NOMO-1 treated with dmso at 0.1 percent for 144 hours (cell line): ENCODE results near the gene CELSR2.
"Not testable (repeated sequence)": the region's sequence is repeated elsewhere in the genome, so short reads cannot be mapped to it uniquely, and the experiment has no call there.

Source experiments
- DNase-seq: peaks from one replicate; lab custom pipeline; 2025; ENCODE audit not compliant: unreplicated experiment; lab: John Stamatoyannopoulos, UW

Gene CELSR2

DNA sequence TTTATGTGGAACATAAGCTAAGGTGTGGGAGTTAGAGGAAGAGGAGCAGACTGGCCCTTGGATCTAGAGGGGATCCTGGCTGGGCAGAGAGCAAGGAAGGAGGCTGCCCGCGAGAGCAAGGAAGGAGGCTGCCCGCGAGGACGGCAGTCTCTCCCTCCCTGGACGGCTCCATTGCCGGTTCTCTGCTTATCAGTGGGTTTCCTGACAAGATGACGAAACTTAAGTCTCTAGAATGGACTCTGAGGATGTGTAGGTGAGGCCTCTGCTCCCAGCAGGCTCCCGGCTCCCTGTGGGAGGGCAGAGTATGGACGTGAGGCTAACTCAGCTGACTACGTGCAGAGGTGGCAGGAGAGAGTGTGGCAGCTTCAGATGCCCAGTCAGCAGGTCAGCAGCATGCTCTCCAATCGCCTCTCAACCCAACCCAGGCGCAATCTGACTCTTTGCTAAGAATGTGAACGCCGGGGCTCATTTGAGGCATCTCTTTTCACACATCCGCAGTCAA lies 51.4 kb downstream of the CELSR2 start:
- DNase-seq = no peak

- DNase-seq = no peak
These were observed 52.5 kb downstream of the CELSR2 start for GRCh38 chr1:109301874-109302273.

GRCh38 chr1:109304226-109304920 lies 55.0 kb downstream of the CELSR2 start:
- no peak for DNase-seq

- not testable (repeated sequence) for DNase-seq
These were observed 56.7 kb downstream of the CELSR2 start for GRCh38 chr1:109305991-109306390.

GRCh38 chr1:109306832-109307273 lies 57.5 kb downstream of the CELSR2 start, which contains the start of gene MYBPHL:
Gene MYBPHL (minus strand): TSS chr1:109307011. CDS start chr1:109306991, 20 bp downstream.
- peak; percentile 41 for DNase-seq

- DNase-seq = peak; percentile 58
These were observed 58.1 kb downstream of the CELSR2 start for GRCh38 chr1:109307274-109308021.

- no peak for DNase-seq
These were observed 60.0 kb downstream of the CELSR2 start for GRCh38 chr1:109309347-109309746.

DNA sequence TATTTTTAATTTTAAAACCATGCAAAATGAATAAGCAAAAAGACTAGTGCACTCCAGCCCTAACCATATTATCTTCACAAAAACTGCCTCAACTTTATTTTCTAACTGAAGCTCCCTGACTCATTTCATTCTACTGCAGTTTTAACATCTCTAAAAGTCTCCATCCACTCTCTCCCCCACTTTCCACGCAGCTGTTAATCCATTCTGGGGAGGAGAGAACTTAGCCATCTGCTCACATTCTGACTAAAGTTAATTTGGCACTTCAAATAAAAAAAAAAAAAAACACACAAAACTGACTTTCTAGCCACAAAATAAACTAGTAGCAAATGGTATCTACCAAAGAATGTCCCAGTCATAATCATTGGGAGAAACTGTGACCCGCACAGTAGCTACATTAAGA lies 62.9 kb downstream of the CELSR2 start:
- no peak for DNase-seq

DNA sequence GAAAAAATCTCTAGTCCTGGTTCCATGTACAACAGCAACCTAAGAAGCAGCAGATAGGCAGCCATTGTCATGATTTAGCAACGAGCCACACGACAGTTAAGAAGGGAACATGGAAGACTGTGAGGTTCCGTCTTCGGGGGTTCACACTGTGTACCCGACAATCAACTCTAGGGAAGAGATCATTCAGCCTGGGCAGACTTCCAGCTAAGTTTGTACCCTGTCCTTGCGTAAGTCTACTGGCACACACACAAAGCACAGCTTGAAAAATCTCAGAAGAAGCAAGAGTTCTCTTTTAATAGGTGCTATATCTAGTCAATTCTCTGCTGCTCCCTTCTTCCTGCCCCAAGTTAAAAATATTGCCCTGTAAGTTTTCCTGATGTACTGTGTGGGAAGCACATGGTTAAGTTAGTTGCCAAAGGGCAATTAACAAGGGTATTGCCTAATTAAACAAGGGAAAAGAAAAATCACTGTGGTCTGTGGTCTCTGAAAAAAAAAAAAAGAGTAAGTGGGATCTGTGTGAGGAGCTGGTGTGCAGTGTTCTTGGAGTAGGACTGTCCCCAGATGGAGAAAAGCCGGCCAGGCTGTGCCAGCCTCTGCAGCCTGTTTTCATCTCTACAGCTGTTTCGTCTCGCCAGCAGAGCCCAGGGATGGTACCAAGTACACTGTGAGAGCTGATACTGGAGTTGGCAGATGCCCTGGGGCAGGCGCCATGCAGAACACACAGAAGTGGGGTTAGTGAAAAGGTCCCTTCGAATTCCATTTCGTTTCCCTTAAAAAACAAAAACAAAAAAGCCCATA lies 63.8 kb downstream of the CELSR2 start:
- DNase-seq = peak; percentile 24

DNA sequence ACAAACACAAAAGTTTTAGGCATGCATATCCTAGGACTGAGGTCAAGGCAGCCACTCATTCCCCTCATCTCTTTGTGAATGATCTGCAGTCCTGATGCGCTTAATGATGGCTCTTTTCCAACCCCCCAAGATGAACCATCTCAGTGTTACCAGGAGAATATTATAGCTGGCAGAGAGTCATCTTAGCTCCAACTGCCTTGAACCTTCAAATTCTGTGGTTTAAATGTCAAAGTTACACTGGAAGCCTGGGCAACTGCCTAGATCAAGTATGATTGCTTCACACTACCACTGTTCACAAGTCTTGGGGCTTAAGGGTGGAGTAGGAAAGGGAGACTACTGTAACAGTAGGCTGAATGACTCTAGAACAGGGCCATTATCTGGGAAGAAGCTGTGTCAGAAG lies 65.5 kb downstream of the CELSR2 start:
- no peak for DNase-seq

DNA sequence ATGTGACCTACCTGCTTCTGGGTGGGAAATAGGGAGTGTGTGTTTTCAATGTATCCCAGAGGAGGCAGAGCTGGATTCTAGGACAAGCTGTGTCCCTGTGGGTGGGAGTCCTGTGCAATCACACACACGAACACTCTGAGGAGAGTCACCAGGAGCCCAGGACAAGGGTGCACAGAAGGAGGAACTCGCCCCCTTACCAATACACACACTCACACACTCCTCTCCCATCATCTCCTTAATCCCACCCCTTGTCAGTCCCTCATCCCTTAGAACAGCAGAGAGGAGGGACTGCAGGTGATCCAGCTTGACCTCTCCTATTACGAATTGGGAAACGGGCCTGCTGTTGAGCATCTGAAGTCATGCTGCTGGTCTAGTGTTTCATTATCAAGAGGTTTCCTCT lies 65.9 kb downstream of the CELSR2 start:
- DNase-seq = no peak

- no peak for DNase-seq
These were observed 67.2 kb downstream of the CELSR2 start for GRCh38 chr1:109316506-109316905.

GRCh38 chr1:109319114-109319513 lies 69.8 kb downstream of the CELSR2 start:
- DNase-seq = no peak

DNA sequence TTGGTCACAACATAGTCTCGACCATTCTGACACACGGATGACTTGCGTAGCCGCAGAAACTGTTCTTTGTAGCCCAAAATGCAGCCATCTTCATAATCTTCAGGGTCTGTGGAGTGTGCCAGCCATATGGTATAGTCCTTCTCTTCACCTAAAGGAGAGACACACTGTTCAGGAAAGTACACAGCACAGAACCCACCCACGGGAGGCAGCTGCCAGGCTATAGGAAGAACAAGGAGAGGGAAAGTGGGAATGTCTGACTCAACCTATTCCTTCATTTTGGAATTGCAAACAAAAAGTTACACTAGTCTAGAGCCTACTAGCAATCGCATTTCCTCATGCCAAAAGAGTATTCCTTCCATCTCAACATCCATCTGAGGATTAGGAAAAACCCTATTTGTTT lies 73.6 kb downstream of the CELSR2 start:
- DNase-seq = no peak
